Activated T-helper 1 cell treated with anti-CD3 and anti-CD28 coated beads, Interleukin-12 subunit alpha, Interleukin-12 subunit beta, Interleukin-2, Interleukin-4 antibody, amounts not matched to agents 30 ng/mL and 10 ng/mL and 1 ng/mL, durations not matched to agents 14 hours and 24 hours and 36 hours (primary cell): ENCODE results near the gene UNC93A. TPM values are rescaled to one million over a fixed set of nuclear protein-coding genes. Genes with fewer than 3 reads are reported as not detected.
"Not testable (repeated sequence)": the region's sequence is repeated elsewhere in the genome, so short reads cannot be mapped to it uniquely, and the experiment has no call there.

Source experiments
- DNase-seq: peaks from one replicate; pipeline ENCODE4 v3.0.0; 2021; ENCODE audit warnings: low spot score
- H3K27ac Mint-ChIP-seq: one replicate; pipeline ENCODE4 v1.8.0; 2021; ENCODE audit warnings: mild to moderate bottlenecking, mixed read lengths
- H3K27me3 Mint-ChIP-seq: one replicate; pipeline ENCODE4 v1.8.0; 2022; ENCODE audit warnings: mild to moderate bottlenecking, moderate library complexity, mixed read lengths; ENCODE audit not compliant: insufficient read depth
- H3K36me3 Mint-ChIP-seq: one replicate; pipeline ENCODE4 v1.8.0; 2021; ENCODE audit warnings: low read depth, mixed read lengths
- H3K4me1 Mint-ChIP-seq: one replicate; pipeline ENCODE4 v1.8.0; 2021; ENCODE audit warnings: low read depth, mixed read lengths
- H3K4me3 Mint-ChIP-seq: one replicate; pipeline ENCODE4 v1.8.0; 2021; ENCODE audit warnings: mild to moderate bottlenecking, moderate library complexity, mixed read lengths
- H3K9me3 Mint-ChIP-seq: one replicate; pipeline ENCODE4 v1.8.0; 2021; ENCODE audit warnings: mixed read lengths
- intact Hi-C: fragments of 100-400 bp; cut with micrococcal nuclease; formaldehyde crosslinking; loops from one replicate; pipeline ENCODE4 v1.15.1; 2024
- total RNA-seq: library from RNA; stranded (reverse); gene quantifications from 2 replicates; pipeline ENCODE4 v1.2.3, GENCODE V29; 2022

UNC93A gene
- total RNA-seq, 1 donor from 2014 or later, result not detected

GRCh38 chr6:167350731-167351655, 59.9 kb downstream of the UNC93A start:
- peaks cover 33% of the 10 kb centered on the region for H3K27me3 Mint-ChIP-seq
- intact Hi-C loops, result loop anchor here (1.0 to 10.0 kb wide), 8 partner anchors 62 to 724 kb away; partner anchors contain the start of genes CEP43 and RPS6KA2
- DNase-seq, result peak; percentile 72
- H3K36me3 Mint-ChIP-seq, result no peaks in the 10 kb centered on the region
- peaks cover 24% of the 10 kb centered on the region for H3K4me1 Mint-ChIP-seq
- peak overlapping the region; percentile 78 for H3K27ac Mint-ChIP-seq
- no peaks in the 10 kb centered on the region for H3K9me3 Mint-ChIP-seq
- H3K4me3 Mint-ChIP-seq, result peak overlapping the region; percentile 84

GRCh38 chr6:167351656-167352345, 60.7 kb downstream of the UNC93A start:
- Mint-ChIP-seq H3K36me3 (no peaks in the 10 kb centered on the region), H3K4me1 (peaks cover 24% of the 10 kb centered on the region), H3K4me3 (peak overlapping the region; percentile 84), H3K27me3 (peaks cover 25% of the 10 kb centered on the region), H3K27ac (peak overlapping the region; percentile 78), H3K9me3 (no peaks in the 10 kb centered on the region)
- intact Hi-C loops, result loop anchor here (2.0 to 10.0 kb wide), 7 partner anchors 63 to 725 kb away; partner anchors contain the start of genes CEP43 and RPS6KA2
- no peak for DNase-seq

- peaks cover 5% of the 10 kb centered on the region for H3K4me1 Mint-ChIP-seq
- H3K27ac Mint-ChIP-seq, result no peak overlapping the region
Observed at GRCh38 chr6:167356874-167357273, 65.8 kb downstream of the UNC93A start.

GRCh38 chr6:167358394-167358793, 67.3 kb downstream of the UNC93A start:
- H3K27ac Mint-ChIP-seq, result not testable (repeated sequence)
- intact Hi-C loops, result loop anchor here (10.0 kb wide), 2 partner anchors 144 to 574 kb away; no protein-coding TSS in a partner anchor

More at GRCh38 chr6:167356874-167357273, 65.8 kb downstream of the UNC93A start:
- H3K9me3 Mint-ChIP-seq, result no peaks in the 10 kb centered on the region
- no peak for DNase-seq
- intact Hi-C loops, result loop anchor here (10.0 kb wide), 2 partner anchors 142 to 572 kb away; no protein-coding TSS in a partner anchor
- no peak overlapping the region for H3K4me3 Mint-ChIP-seq
- peaks cover 6% of the 10 kb centered on the region for H3K27me3 Mint-ChIP-seq
- no peaks in the 10 kb centered on the region for H3K36me3 Mint-ChIP-seq

GRCh38 chr6:167361170-167361569, 70.1 kb downstream of the UNC93A start:
- H3K27ac Mint-ChIP-seq, DNase-seq, H3K36me3 Mint-ChIP-seq, intact Hi-C loops, H3K4me1 Mint-ChIP-seq, H3K4me3 Mint-ChIP-seq, H3K27me3 Mint-ChIP-seq, H3K9me3 Mint-ChIP-seq: not testable (repeated sequence)

More at GRCh38 chr6:167358394-167358793, 67.3 kb downstream of the UNC93A start:
- H3K4me3 Mint-ChIP-seq, H3K9me3 Mint-ChIP-seq, DNase-seq, H3K27me3 Mint-ChIP-seq, H3K36me3 Mint-ChIP-seq, H3K4me1 Mint-ChIP-seq: not testable (repeated sequence)

Other genes with a start within 250 kb of the UNC93A start
- not detected in 2 replicates for gene CCR6, start 168.2 kb upstream of the UNC93A start, total RNA-seq
- gene GPR31, start 133.3 kb upstream of the UNC93A start, total RNA-seq, result not detected in 2 replicates
- gene TTLL2, start 33.8 kb downstream of the UNC93A start, total RNA-seq, result not detected in 2 replicates